CD4-positive, alpha-beta T cell treated with Interleukin-6 for 4 hours (primary cell): ENCODE results near the gene TXNDC11.
"Not testable (repeated sequence)": the region's sequence is repeated elsewhere in the genome, so short reads cannot be mapped to it uniquely, and the experiment has no call there.

ENCODE experiments used
- DNase-seq: peaks from one replicate; pipeline ENCODE4 v3.0.0-alpha.2; 2020; ENCODE audit warnings: mixed read lengths

TXNDC11 gene, protein sequence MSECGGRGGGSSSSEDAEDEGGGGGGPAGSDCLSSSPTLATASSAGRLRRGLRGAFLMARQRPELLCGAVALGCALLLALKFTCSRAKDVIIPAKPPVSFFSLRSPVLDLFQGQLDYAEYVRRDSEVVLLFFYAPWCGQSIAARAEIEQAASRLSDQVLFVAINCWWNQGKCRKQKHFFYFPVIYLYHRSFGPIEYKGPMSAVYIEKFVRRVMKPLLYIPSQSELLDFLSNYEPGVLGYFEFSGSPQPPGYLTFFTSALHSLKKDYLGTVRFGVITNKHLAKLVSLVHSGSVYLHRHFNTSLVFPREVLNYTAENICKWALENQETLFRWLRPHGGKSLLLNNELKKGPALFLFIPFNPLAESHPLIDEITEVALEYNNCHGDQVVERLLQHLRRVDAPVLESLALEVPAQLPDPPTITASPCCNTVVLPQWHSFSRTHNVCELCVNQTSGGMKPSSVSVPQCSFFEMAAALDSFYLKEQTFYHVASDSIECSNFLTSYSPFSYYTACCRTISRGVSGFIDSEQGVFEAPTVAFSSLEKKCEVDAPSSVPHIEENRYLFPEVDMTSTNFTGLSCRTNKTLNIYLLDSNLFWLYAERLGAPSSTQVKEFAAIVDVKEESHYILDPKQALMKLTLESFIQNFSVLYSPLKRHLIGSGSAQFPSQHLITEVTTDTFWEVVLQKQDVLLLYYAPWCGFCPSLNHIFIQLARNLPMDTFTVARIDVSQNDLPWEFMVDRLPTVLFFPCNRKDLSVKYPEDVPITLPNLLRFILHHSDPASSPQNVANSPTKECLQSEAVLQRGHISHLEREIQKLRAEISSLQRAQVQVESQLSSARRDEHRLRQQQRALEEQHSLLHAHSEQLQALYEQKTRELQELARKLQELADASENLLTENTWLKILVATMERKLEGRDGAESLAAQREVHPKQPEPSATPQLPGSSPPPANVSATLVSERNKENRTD

DNA sequence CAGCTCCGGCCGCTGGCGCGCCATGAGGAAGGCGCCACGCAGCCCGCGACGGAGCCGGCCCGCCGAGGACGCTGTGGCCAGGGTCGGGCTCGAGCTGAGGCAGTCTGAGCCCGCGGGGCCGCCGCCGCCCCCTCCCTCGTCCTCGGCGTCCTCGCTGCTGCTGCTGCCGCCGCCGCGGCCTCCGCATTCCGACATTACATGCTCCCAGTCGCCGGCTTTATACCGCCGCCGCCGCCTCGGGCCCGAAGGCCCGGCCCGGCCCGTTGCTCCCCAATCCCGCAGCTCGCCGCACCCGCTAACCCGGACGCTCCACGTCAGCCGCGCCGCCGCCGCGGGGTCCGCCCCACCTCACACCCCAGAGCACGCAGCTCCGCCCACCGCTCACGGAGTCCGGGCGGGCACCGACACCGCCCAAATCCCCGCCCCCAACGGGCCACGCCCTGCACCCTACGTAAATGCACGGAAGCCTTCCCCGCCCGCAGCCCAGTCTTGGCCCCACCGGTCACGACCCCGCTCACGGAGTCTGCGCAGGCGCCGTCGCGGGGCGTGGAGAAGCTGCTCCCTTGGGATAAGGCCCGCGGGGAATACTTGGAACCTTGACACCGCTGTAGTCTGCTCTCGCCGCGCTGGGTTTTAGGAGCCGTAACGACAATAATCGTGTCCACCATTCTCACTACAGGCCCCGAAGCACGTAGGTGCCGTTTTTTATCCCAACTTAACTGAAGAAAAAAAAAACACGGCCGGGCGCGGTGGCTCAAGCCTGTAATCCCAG lies at the start of gene TXNDC11:
Gene TXNDC11, minus strand, starts transcription at position 322 of the 772 bp plus-strand sequence. Its CDS starts 127 bp downstream, at position 195.
- DNase-seq = peak; percentile 100

DNA sequence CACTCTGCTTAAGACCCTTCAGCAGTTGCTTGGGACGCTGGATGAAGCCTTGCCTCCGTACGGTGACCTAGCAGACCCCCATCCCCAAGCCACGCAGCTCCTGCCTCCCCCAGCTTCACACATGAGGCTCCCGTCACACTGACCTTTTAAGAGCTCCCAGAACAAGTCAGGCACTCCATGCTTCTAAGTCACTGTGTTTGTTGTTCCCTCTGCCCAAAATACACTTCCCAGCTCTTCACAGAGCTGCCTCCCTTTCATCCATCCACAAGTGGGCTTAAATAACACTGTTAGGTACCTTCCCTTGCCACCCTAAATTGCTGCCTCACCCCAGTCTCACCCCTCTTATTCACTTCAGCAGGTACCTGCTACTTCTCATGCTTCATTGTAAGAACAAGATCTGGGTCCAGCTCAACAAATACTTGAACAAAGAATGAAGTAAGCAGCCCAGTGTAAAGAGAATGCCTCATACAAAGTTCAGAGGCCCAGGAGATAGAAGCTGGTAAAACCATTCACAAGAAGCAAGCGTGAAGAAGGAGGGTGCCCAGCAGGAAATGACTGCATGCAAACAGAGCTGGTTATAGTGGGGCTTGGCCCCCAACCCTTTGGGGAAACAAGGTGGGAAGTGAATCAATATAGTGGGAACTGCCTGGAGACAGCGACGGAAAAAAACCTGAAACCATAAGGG lies 48.6 kb upstream of the TXNDC11 start:
- DNase-seq = no peak

DNA sequence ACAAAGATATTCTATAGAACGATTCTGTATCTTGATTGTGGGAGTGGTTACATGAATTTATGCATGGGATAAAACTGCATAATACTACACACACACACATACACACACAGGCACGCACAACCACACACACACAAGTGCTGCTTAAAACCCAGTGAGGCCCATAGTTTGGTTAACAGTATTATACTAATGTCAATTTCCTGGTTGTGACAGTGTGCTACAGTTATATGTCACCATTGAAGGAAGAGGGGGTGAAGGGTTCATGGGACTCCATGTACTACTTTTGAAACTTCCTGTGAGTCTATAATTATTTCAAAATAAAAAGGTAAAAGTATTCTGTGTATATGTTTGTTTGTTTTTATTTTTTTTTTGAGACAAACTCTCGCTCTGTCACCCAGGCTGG lies 46.3 kb upstream of the TXNDC11 start:
- no peak for DNase-seq

DNA sequence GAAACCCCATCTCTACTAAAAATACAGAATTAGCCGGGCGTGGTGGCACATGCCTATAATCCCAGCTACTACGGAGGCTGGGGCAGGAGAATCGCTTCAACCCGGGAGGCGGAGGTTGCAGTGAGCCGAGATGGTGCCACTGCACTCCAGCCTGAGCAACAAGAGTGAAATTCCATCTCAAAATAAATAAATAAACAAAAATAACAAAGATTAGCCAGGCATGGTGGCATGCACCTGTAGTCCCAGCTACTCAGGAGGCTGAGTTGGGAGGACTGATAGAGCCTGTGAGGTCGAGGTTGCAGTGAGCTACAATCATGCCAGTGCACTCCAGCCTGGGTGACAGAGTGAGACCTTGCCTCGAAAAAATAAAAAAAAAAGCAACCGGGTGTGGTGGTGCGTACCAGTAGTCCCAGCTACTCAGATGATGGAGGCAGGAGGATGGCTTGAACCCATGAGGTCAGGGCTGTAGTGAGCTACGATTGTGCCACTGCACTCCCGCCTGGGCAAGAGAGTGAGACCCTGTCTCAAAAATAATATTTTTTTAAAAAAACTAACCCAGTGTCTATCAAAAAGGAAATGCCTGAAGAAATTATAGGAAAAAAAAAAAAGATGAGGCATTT lies 42.4 kb upstream of the TXNDC11 start:
- not testable (repeated sequence) for DNase-seq

DNA sequence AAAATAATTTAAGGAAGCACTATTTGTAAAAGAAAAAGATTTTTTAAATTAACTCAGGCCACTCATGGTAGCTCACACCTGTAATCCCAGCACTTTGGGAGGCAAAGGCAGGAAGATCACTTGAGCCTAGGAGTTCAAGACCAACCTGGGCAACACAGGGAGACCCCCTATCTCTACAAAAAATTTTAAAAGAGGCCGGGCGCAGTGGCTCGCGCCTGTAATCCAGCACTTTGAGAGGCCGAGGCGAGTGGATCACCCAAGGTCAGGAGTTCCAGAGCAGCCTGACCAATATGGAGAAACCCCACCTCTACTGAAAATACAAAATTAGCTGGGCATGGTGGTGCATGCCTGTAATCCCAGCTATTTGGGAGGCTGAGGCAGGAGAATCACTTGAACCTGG lies 41.7 kb upstream of the TXNDC11 start:
- not testable (repeated sequence) for DNase-seq

DNA sequence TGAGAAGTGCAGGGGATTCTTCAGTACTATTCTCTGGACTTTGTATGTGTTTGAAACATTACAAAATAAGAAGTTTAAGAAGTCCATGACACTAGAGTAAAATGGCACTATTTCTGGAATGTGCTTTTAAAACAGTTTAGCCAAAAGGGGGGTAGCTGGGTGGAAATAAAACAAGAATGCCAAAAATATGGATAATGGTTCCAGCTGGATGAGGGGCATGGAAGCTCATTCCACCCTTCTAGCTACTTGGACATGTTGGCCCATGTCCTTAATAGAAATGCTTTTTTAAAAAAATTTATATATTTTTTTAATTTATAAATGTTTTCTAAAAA lies 41.3 kb upstream of the TXNDC11 start:
- no peak for DNase-seq

DNA sequence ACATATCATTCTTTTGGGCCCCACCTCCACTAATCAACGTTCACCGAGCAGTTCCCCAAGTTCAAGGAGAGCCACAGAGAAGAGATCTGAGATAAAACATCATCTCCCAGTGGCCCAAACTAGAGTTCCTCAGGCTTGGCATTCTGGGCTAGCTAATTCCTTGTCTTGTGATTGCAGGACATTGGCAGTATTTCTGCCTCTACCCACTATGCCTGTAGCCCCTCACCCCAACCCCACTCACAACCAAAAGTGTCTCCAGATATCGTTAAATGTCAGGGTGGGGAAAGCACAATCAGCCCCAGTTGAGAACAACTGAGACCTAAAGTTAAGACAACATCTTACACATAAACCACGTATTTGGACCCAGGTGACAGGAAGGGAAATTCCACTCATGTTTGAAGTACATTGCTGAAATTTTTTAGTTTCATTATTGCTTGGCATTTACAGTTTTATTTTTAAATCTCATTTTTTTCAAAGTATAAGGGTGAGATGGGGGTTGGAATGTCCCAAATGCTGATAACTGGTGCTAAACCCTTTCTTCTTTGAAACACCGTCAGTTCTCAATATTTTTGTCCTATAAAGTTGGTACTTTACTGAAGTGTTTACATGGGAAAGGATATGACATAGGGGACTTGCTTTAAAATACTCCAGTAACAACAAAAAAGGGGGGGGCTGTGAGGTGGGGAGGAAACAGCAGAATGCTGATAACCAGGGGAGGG lies 40.8 kb upstream of the TXNDC11 start:
- peak; percentile 47 for DNase-seq

DNA sequence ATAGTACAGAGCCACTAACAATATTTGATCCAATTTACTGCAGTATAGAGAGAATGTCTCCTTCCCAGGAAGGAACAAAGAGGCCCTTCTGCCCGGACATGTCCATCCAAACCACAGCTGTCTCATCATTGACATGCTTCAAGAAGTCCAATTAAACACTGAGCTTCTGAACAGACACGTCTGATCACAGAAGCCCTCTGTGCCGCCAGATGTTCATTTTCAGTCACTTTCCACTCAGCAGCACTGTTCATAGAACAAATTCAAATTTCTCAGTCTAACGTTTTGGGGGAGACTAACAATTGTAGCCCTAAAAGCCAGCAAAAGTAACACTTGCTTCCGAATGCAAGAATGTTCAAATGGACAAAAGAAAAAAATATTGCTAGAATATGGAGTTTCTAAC lies 39.1 kb upstream of the TXNDC11 start:
- no peak for DNase-seq

DNA sequence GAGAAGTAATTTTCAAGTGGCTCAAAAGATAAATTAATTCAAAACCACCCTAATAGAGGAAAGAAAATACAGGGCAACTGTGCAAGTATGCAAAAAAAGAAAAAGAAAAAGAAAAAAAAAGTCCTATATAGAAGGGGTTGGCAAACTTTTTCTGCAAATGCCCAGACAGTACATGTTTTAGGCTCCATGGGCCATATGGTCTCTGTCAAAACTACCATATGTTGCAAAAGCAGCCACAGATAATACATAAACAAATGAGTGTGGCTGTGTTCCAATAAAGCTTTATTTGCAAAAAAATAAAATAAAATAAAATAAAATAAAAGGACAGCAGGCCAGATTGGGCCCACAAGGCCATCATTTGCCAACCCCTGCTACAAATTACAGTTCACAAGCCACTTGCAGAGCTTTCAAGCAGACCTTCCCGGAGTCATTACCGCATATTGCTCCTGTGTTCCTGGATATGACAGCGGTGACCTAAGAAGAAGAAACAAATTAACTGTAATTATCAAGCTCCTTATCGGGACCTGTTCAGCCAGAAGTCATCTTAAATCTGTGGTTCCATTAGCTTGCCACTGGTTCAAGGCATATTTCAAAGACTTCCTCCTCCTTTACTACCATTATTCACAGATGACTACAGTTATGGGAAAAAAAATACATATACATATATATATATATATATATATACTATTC lies 38.5 kb upstream of the TXNDC11 start:
- no peak for DNase-seq

DNA sequence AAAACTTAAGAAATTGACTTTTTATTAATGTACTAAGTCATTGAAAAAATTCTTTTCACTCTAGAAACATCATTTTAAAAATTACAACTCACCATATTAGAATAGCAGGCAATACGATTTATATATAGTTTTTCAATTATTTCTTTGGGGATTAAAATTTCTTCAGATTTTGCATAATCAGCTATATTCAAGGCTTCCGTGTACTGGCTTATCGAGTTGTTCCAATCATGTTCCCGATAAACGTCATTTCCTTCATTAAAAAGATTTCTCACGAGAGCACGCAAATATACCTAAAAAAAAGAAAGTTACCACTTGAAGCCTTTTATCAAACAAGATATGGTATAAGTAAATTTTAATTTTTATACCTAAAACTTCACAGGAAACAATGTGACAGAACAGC lies 36.4 kb upstream of the TXNDC11 start:
- DNase-seq = no peak

DNA sequence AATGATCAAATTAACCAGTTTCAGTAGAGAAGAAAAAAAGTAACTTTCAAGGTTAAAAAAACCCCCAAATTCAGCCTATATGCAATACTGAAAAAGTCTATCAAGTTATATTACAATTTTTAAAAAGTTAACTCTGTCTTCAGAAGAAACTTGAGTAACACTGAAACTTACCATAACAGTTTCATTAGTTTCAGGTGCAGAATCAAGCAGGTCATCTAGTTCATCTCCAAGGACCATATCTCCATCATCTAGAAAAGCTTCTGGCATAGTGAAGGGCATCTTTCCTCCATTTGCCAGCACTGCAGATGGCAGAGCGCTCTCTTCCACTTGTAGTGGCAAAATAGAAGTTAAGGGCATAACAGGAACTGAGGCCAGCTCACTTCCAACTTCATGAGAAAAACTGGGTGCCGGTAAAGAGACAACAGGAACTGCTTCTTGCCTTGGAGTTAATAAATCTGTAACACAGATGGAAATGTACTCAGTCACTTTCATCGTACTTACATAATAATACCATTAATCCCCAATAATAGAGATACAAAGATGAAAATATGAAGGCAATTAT lies 31.5 kb upstream of the TXNDC11 start:
- DNase-seq = no peak

DNA sequence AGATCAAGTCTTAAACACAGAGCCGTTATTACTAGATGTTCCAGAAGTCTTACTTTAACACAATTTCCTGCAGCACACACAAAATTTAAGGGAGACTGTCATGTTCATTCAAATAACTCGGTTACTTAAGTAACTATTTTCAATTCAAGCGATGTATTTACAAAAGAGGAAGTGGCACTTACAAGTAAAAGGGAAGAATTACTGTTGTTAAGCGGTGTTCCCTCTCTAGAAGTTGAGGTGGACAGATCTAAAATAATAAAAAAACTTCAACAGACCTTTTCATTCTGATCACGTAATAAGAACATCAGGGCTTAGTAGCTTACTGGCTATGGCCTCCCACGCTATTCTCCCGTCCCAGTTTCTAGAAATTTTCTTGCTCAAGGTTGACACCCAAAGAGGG lies 26.2 kb upstream of the TXNDC11 start:
- no peak for DNase-seq

DNA sequence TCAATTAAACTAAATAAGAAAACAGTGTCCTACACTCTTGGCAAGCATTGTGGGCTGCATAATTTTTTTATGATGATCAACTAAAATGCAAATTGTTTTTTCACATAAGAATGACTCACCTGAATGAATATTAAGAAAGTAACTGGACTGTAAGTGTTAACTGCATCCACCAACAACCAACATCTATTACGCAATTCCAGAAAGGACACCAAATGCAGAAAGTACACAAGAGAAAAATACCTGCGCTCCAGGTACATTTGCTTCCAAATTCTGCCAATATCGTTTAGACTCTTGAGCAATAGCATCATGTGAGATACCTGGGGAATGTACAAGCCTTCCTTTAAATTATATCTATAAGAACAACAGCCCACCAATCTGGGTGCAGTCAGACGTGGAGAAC lies 19.8 kb upstream of the TXNDC11 start:
- no peak for DNase-seq

DNA sequence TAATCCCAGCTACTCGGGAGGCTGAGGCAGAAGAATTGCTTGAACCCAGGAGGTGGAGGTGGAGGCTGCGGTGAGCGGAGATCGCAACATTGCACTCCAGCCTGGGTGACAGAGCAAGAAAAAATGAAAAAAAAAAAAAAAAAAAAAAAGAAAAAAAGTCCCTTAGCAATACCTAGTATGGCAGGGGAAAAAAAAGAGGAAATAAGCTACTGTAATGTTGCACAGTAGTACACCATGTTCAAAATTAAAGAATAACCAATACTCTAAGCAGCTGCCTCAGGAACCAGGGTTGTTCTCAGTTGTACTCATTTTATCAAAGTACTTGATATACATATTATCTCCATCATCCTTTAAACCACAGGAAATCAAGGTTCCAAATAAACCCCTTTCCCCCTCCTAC lies 17.3 kb upstream of the TXNDC11 start:
- no peak for DNase-seq

DNA sequence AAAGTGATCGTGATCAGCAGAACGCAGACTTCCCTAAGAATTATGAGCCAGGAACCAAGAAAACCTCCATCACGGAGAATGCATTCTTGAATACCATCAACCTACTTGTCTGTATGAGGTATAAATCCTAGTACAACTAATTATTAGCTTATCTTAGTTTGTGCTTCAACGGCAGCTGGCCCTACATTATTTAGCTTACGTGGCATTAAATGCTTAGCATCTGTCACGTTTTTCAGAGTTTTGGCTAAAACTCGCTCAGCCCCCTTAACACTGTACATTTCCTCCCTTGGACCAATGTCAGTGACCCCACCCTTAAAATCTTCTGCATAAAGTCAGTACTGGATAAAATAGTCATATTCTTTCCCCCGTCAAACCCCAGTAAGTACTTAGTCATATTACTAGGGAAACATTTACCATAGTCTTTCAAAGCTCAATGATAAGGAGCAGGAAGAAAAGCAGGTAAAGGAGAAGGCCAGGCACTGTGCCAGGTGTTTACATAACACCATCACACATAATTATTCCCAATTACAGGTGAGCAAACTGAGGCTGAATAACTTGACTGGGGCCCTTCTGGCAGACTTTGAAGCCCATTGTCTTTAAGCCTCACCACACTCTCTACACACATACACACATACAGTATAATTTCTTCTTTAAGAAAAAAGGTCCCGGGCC lies 16.6 kb upstream of the TXNDC11 start:
- no peak for DNase-seq

DNA sequence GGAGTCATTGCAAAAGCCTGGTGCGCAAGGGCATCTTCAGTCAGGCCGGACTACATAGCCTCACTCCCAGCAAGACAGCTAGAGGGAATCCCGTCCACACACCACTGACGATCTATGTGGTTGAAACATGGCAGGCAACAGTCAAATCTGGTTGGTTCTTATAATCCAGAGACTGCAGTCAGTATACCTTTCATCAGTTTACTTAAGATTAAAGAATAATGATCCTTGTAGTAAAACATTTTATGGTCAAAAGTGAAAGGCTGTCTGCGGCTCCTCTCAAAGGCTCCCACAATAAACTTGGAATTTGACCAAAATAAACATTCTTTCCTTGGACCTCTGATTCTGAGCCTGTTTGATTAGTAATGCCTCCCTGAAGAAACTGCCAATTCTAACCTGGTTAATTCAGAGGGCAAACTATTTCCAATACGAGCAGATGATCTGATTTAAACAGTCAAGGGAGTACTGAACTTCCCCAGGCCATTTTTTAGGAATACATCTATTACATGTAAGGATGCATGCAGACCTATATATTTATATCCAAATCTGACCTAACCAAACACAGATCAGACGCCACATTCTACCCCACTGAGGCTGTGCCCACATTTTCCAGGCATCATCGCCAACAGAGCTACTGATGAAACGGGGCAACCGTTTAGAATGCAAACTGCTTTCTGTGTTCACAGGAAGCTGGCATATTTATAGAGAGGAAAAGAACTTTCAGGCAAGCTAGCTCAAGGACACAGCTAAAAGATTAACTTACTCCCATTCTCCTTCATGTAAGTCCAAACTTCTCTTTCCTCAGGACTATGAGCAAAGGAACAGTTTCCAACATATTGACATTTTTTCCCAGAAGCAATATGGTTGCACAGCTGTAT lies 15.3 kb upstream of the TXNDC11 start:
- no peak for DNase-seq

DNA sequence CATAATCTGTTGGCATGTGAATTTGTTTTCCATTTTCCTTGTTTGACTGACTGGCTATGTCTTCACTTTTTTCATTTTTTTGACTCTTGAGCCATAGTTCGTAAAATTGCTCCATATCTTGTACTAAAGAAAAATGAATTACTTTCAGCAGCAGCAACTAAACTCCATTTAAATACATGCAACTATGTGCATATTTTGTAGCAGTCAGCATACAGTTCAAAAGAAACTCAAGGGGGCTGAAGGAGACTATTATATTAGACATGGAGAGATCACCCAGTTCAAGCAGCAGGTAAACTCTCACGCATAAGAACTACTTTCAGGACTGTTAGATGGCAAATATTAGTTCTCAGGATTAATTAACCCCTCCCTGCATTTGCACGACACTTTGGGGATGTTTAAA lies 13.6 kb upstream of the TXNDC11 start:
- no peak for DNase-seq

DNA sequence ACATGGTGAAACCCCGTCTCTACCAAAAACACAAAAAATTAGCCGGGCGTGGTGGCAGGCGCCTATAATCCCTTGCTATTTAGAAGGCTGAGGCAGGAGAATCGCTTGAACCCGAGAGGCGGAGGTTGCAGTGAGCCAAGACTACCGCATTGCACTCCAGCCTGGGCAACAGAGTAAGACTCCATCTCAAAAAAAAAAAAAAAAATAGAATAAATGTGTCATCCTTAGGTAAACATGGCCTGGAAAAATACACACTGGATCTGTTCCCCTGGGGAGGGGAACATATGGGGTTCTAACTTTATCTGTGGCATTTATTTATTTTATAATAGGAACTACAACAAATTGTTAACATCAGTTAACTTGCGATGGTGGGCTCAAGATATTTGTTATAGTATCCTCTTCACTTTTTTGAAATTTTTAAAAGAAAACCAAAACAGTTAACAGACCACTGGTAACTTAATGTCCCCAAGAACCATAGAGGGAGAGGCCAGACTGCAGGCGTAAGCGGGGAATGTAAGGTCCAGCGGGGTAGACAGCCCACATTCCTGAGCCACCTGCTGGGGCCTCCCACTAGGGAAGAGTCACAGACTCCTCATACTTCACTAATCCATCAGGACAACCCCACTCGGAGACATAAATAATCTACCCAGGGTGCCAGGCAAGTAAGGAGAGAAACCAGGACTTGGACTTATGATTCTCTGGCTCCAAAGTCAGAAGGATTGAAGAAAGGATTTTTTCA lies 12.5 kb upstream of the TXNDC11 start:
- DNase-seq = no peak
